ENCODE measurements around the gene BRD7. TPM values are rescaled to one million over a fixed set of nuclear protein-coding genes. Genes with fewer than 3 reads are reported as not detected.
A peak's percentile ranks its signal among the peaks of the same experiment; 100 is the strongest.

Gene BRD7
- total RNA-seq, 1 donor from 2014 or later: 98.8 TPM

GRCh38 chr16:50381679-50382440 is 13.1 kb upstream of the BRD7 start:
- Mint-ChIP-seq H3K9me3 (no peaks in the 10 kb centered on the region), H3K4me3 (no peak overlapping the region), H3K27me3 (no peaks in the 10 kb centered on the region), H3K36me3 (ENCODE audit: low read depth) (no peaks in the 10 kb centered on the region), H3K27ac (no peak overlapping the region), H3K4me1 (no peaks in the 10 kb centered on the region)
- intact Hi-C loops (cut with micrococcal nuclease): no loop called here
- no peak for DNase-seq

- Mint-ChIP-seq H3K4me3 (no peak overlapping the region), H3K27ac (no peak overlapping the region), H3K4me1 (no peaks in the 10 kb centered on the region), H3K9me3 (no peaks in the 10 kb centered on the region), H3K27me3 (peaks cover 8% of the 10 kb centered on the region), H3K36me3 (ENCODE audit: low read depth) (no peaks in the 10 kb centered on the region)
- DNase-seq: no peak
- intact Hi-C loops (cut with micrococcal nuclease): no loop called here
Measured at GRCh38 chr16:50378417-50378816, 9.6 kb upstream of the BRD7 start.

- intact Hi-C loops (cut with micrococcal nuclease): no loop called here
- H3K27ac Mint-ChIP-seq: no peak overlapping the region
- H3K4me3 Mint-ChIP-seq: no peak overlapping the region
- H3K9me3 Mint-ChIP-seq: no peaks in the 10 kb centered on the region
- peaks cover 10% of the 10 kb centered on the region for H3K27me3 Mint-ChIP-seq
- DNase-seq: no peak
- no peaks in the 10 kb centered on the region for H3K36me3 Mint-ChIP-seq (ENCODE audit: low read depth)
- no peaks in the 10 kb centered on the region for H3K4me1 Mint-ChIP-seq
Measured at GRCh38 chr16:50377001-50377400, 8.2 kb upstream of the BRD7 start.

GRCh38 chr16:50373780-50374179 is 5.0 kb upstream of the BRD7 start:
- intact Hi-C loops (cut with micrococcal nuclease): no loop called here
- no peak for DNase-seq

GRCh38 chr16:50373345-50373701 is 4.5 kb upstream of the BRD7 start:
- no peaks in the 10 kb centered on the region for H3K36me3 Mint-ChIP-seq (ENCODE audit: low read depth)
- intact Hi-C loops (cut with micrococcal nuclease): no loop called here
- no peaks in the 10 kb centered on the region for H3K9me3 Mint-ChIP-seq
- no peak overlapping the region for H3K27ac Mint-ChIP-seq
- peaks cover 8% of the 10 kb centered on the region for H3K4me1 Mint-ChIP-seq
- peaks cover 10% of the 10 kb centered on the region for H3K27me3 Mint-ChIP-seq
- DNase-seq: no peak
- H3K4me3 Mint-ChIP-seq: no peak overlapping the region

More at GRCh38 chr16:50373780-50374179, 5.0 kb upstream of the BRD7 start:
- peaks cover 8% of the 10 kb centered on the region for H3K4me1 Mint-ChIP-seq
- no peaks in the 10 kb centered on the region for H3K9me3 Mint-ChIP-seq
- peaks cover 10% of the 10 kb centered on the region for H3K27me3 Mint-ChIP-seq
- H3K27ac Mint-ChIP-seq: no peak overlapping the region
- no peaks in the 10 kb centered on the region for H3K36me3 Mint-ChIP-seq (ENCODE audit: low read depth)
- H3K4me3 Mint-ChIP-seq: no peak overlapping the region

- H3K36me3 Mint-ChIP-seq (ENCODE audit: low read depth): peaks cover under 1% of the 10 kb centered on the region
- H3K4me3 Mint-ChIP-seq: no peak overlapping the region
- peaks cover 11% of the 10 kb centered on the region for H3K4me1 Mint-ChIP-seq
- no peak for DNase-seq
- H3K27me3 Mint-ChIP-seq: peaks cover 10% of the 10 kb centered on the region
- intact Hi-C loops (cut with micrococcal nuclease): no loop called here
- no peak overlapping the region for H3K27ac Mint-ChIP-seq
- no peaks in the 10 kb centered on the region for H3K9me3 Mint-ChIP-seq
Measured at GRCh38 chr16:50372611-50373344, 4.0 kb upstream of the BRD7 start.

GRCh38 chr16:50371936-50372595 is 3.3 kb upstream of the BRD7 start:
- intact Hi-C loops (cut with micrococcal nuclease): no loop called here
- no peak overlapping the region for H3K4me3 Mint-ChIP-seq
- H3K9me3 Mint-ChIP-seq: no peaks in the 10 kb centered on the region
- peaks cover 10% of the 10 kb centered on the region for H3K27me3 Mint-ChIP-seq
- no peak for DNase-seq
- H3K4me1 Mint-ChIP-seq: peaks cover 17% of the 10 kb centered on the region
- no peak overlapping the region for H3K27ac Mint-ChIP-seq
- peaks cover 5% of the 10 kb centered on the region for H3K36me3 Mint-ChIP-seq (ENCODE audit: low read depth)

- no peaks in the 10 kb centered on the region for H3K9me3 Mint-ChIP-seq
- H3K27ac Mint-ChIP-seq: no peak overlapping the region
- peaks cover 22% of the 10 kb centered on the region for H3K4me1 Mint-ChIP-seq
- H3K4me3 Mint-ChIP-seq: no peak overlapping the region
- H3K27me3 Mint-ChIP-seq: peaks cover 10% of the 10 kb centered on the region
- intact Hi-C loops (cut with micrococcal nuclease): no loop called here
- peaks cover 9% of the 10 kb centered on the region for H3K36me3 Mint-ChIP-seq (ENCODE audit: low read depth)
- DNase-seq: no peak
Measured at GRCh38 chr16:50371036-50371716, 2.4 kb upstream of the BRD7 start.

- intact Hi-C loops (cut with micrococcal nuclease): loop anchor here (1.0 to 5.0 kb wide), 8 partner anchors 42 to 438 kb away; partner anchors contain the start of genes ADCY7, CNEP1R1 and NKD1
- Mint-ChIP-seq H3K4me1 (peaks cover 37% of the 10 kb centered on the region), H3K4me3 (peak overlapping the region; percentile 90), H3K27me3 (peaks cover 7% of the 10 kb centered on the region), H3K9me3 (no peaks in the 10 kb centered on the region), H3K27ac (peak overlapping the region; percentile 91), H3K36me3 (ENCODE audit: low read depth) (peaks cover 25% of the 10 kb centered on the region)
- no peak for DNase-seq
Measured at GRCh38 chr16:50369133-50369804, 481 bp upstream of the BRD7 start.

GRCh38 chr16:50367777-50368409 is 895 bp downstream of the BRD7 start:
- DNase-seq: no peak
- intact Hi-C loops (cut with micrococcal nuclease): loop anchor here (2.0 to 5.0 kb wide), 8 partner anchors 29 to 439 kb away; partner anchors contain the start of genes ADCY7 and CNEP1R1
- Mint-ChIP-seq H3K9me3 (no peaks in the 10 kb centered on the region), H3K4me3 (peak overlapping the region; percentile 92), H3K27me3 (no peaks in the 10 kb centered on the region), H3K27ac (peak overlapping the region; percentile 87), H3K4me1 (peaks cover 43% of the 10 kb centered on the region), H3K36me3 (ENCODE audit: low read depth) (peaks cover 35% of the 10 kb centered on the region)

GRCh38 chr16:50365791-50366575 is 2.8 kb downstream of the BRD7 start:
- Mint-ChIP-seq H3K36me3 (ENCODE audit: low read depth) (peaks cover 46% of the 10 kb centered on the region), H3K27ac (no peak overlapping the region), H3K27me3 (no peaks in the 10 kb centered on the region)

GRCh38 chr16:50363656-50364055 is 5.1 kb downstream of the BRD7 start:
- Mint-ChIP-seq H3K4me3 (no peak overlapping the region), H3K4me1 (peaks cover 51% of the 10 kb centered on the region), H3K36me3 (ENCODE audit: low read depth) (peaks cover 57% of the 10 kb centered on the region), H3K27ac (no peak overlapping the region), H3K9me3 (no peaks in the 10 kb centered on the region), H3K27me3 (no peaks in the 10 kb centered on the region)
- DNase-seq: no peak
- intact Hi-C loops (cut with micrococcal nuclease): no loop called here

More at GRCh38 chr16:50365791-50366575, 2.8 kb downstream of the BRD7 start:
- no peaks in the 10 kb centered on the region for H3K9me3 Mint-ChIP-seq
- peak overlapping the region; percentile 8 for H3K4me3 Mint-ChIP-seq
- H3K4me1 Mint-ChIP-seq: peaks cover 48% of the 10 kb centered on the region
- DNase-seq: no peak
- intact Hi-C loops (cut with micrococcal nuclease): loop anchor here (2.0 to 5.0 kb wide), 4 partner anchors 27 to 381 kb away; partner anchors contain the start of gene ADCY7
